ENCODE results near the gene ZDHHC4. TPM values are rescaled to one million over a fixed set of nuclear protein-coding genes. Genes with fewer than 3 reads are reported as not detected.
"Not testable (repeated sequence)": the region's sequence is repeated elsewhere in the genome, so short reads cannot be mapped to it uniquely, and the experiment has no call there.

ZDHHC4 gene
- polyA plus RNA-seq, 1 donor, result 79.8 TPM

DNA sequence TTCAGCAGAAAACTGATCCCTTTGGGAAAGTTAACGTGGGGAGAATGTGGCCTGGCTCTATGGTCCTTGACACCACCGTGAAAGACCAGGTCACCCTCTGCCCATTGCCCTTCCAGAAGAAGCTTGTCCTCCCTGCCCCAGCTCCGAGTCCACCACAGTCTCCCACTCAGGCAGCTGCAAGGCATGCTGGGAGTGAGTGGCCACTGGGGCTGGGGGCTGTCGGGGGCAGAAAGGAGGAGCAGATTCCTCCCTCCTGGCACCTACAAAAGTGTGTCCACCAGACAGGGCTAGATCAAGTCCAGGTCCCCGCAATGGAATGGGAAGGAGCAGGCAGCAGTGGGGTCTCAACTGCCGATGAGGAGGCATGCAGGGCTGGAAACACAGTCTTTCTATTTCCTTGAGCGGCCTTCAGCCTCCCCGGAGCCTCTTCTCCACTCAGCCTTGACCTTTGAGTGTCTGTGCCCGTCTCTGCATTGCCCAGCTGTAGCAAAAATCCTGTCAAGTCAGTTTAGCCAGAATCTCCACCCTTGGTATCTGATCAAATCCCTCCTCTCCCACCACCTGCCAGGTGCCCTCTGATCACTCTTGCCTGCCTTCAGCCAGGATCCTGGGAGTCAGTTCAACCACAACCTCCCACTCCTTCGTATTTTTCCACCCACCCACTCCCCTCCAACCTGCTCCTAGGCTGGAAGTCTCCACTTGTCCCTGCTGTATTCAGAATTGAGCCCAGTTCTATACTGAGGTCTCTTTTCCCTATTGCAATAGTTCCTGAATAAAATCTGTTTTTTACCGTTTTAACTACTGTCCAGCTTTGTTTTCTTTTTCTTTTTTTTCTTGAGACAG, 53.0 kb downstream of the ZDHHC4 start:
- DNase-seq, result no peak

DNA sequence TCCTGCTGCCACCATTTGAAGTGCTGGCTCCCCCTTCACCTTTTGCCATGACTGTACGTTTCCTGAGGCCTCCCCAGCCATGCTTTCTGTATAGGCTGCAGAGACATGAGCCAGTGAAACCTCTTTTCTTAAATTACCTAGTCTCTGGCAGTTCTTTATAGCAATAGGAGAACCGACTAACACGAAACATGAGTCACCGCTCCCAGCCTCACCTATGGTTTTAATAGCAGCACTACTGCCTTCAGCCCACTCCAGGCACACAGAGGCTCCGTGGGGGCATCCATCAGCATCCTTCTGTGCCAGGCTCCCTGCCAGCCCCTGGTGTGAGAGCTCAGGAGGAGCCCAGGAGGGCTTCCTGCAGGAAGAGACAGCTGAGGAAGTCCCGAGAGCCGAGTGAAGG, 54.4 kb downstream of the ZDHHC4 start:
- DNase-seq, result no peak

DNA sequence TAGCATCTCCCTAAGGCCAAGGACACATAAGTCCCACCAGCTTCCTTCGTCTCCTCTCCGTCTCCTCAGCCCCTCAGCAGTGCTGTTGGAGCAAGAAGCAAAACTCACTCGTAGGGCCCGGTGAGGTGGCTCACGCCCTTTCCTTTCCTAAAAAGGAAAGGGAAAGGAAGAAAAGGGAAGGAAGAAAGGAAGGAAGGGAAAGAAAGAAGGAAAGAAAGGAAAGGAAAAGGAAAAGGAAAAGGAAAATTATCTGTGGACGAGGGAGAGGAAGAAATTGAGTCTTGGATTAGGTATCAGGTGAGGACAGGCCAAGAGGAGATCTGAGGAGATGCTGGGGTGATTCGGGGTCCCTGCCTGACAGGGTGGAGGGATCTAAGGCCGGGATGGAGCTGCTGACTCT, 56.8 kb downstream of the ZDHHC4 start:
- DNase-seq, result no peak

DNA sequence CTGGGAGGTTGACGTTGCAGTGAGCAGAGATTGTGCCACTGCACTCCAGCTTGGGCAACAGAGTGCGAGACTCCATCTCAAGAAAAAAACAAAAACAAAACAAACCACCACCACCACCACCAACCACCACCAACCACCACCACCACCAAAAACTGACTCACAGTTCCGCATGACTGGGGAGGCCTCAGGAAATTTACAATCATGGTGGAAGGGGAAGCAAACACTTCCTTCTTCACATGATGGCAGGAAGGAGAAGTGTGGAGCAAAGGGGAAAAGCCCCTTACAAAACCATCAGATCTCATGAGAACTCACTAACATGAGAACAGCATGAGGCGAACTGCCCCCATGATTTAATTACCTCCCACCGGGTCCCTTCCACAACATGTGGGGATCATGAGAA, 57.7 kb downstream of the ZDHHC4 start:
- DNase-seq, result not testable (repeated sequence)

DNA sequence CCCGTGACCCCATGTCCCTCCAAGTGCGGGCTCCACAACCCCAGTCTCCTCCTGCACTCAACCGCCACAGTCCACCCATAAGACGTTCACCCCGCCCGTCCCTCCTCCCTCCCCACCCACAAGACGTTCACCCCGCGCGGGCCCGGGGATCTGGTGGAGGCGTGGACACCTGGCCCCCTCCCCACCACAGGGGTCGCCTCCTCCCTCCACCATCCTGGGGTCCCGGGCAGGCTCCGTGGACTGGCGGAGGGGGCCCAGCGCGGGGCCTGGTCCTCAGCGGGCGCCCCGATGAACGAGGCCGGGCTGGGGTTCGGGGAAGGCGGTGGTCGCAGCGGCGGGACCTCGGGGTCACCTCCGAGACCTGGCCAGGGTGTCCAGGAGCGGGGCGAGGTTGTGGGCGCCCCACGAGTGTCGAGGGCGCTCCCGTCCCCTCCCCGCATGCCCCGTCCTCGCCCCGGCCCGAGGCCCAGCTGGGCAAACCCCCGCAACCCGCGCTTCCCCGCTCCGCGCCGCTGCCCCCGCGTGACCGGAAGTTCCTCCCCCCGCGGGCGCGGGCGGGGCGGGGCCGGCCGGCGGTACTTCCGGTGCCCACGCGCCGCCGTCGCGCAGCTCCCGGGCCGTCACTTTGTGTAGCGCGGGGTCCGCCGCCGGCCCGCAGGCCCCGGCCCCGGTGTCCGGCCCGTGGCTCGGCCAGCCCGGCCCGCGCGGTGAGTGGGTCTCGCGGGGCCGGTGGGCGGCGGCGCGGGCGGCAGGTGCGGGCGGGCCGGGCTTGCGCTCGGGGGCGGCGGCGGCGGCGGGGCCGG, 59.7 kb downstream of the ZDHHC4 start, which contains the start of gene ZNF316:
Gene ZNF316 (plus strand): TSS at position 578 of the 803 bp plus-strand sequence. CDS start 5,092 bp downstream, outside the sequence.
- DNase-seq, result no peak

DNA sequence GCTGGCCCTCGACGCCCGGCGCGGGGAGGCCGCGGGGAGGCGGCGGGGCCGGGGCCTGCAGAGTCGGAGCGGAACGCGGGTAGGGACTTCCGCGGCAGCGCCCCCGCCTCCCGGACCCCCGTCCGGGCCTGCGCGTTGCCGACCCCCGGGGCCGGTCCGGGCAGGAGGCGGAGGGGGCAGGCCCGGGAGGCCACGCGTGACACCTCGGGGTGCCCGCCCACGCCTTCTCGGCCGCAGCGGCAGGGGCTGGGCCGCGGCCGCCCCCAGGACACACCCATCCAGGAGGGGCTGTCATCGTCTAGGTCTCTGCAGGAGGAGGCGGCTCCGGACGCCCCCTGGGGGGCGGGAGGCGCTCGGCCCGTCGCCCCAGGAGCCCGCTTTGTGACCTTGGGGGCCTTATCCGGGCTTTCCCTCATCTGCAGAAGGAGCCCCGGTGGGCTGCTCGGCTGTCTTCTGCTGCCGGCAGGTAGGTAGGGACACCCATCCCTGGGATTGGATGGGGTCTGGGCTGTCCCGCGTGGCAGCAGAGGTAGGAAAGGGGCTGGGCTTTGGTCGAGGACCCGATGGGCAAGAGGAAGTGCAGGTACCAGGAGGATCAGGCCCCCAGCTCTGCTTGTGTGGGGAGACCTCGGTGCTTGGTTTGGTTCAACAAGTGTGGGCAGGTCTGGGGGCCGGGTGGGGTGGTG, 60.4 kb downstream of the ZDHHC4 start:
- no peak for DNase-seq

Other genes starting within 250 kb of the ZDHHC4 start
- 20.4 TPM for gene FAM220A, start 228.5 kb upstream of the ZDHHC4 start, polyA plus RNA-seq (ENCODE audit: insufficient read length)
- gene RAC1, start 202.9 kb upstream of the ZDHHC4 start, polyA plus RNA-seq (ENCODE audit: insufficient read length), result 301 TPM
- gene DAGLB, start 129.5 kb upstream of the ZDHHC4 start, polyA plus RNA-seq (ENCODE audit: insufficient read length), result 15.9 TPM
- gene KDELR2, start 93.3 kb upstream of the ZDHHC4 start, polyA plus RNA-seq (ENCODE audit: insufficient read length), result 201 TPM
- 0.91 TPM for gene GRID2IP, start 26.0 kb upstream of the ZDHHC4 start, polyA plus RNA-seq (ENCODE audit: insufficient read length)
- gene INTS15, start 12.6 kb downstream of the ZDHHC4 start, polyA plus RNA-seq (ENCODE audit: insufficient read length), result 41.2 TPM
- 13.8 TPM for gene ZNF853, start 38.2 kb downstream of the ZDHHC4 start, polyA plus RNA-seq (ENCODE audit: insufficient read length)
- gene ZNF316, start 59.9 kb downstream of the ZDHHC4 start, polyA plus RNA-seq (ENCODE audit: insufficient read length), result 56.2 TPM
- 45.4 TPM for gene ZNF12, start 129.5 kb downstream of the ZDHHC4 start, polyA plus RNA-seq (ENCODE audit: insufficient read length)
- gene RSPH10B2, start 176.6 kb downstream of the ZDHHC4 start, polyA plus RNA-seq (ENCODE audit: insufficient read length), result 1.6 TPM
- 86.6 TPM for gene CCZ1B, start 248.8 kb downstream of the ZDHHC4 start, polyA plus RNA-seq (ENCODE audit: insufficient read length)